Vagina (tissue), 2 donors: ENCODE measurements around the gene TRAF2.

ENCODE experiments used
- CTCF ChIP-seq, 3 experiments: fragments of 450-650 bp in 2 of 3; fragments of 200-600 bp in 1 of 3; sonication (generic) in 1 of 3; IDR thresholded peaks; one replicate each; pipeline ENCODE4 v1.5.1; 2017 to 2019; ENCODE audit warnings: antibody characterized with exemption in 3 of 3, mild to moderate bottlenecking in 2 of 3, moderate library complexity in 2 of 3
- POLR2AphosphoS5 ChIP-seq, 2 donors: sonication (generic); formaldehyde crosslinking; IDR thresholded peaks; one replicate each; pipeline ENCODE4 v1.9.0; 2017; ENCODE audit warnings: antibody characterized with exemption in 2 of 2, mild to moderate bottlenecking in 2 of 2, low read depth in 1 of 2; ENCODE audit not compliant: insufficient read depth in 1 of 2

GRCh38 chr9:136958473-136958872 is 72.2 kb downstream of the TRAF2 start:
- TF ChIP-seq POLR2AphosphoS5 (IDR thresholded peaks at IDR 0.05; ENCODE audit: insufficient read depth in 1 of 2, low read depth in 1 of 2): no peak
- no peak for TF ChIP-seq CTCF (IDR thresholded peaks at IDR 0.05)
